ENCODE measurements around the gene TRMT1L.

GRCh38 chr1:185151215-185151614 lies 5.5 kb downstream of the TRMT1L start:
- TF ChIP-seq CTCF (IDR thresholded peaks at IDR 0.05) (no peak), POLR2A (IDR thresholded peaks at IDR 0.05) (no peak)

Measured in uterus (tissue), 2 donors.